K562 (cell line): ENCODE results near the gene MAPT. TPM values are rescaled to one million over a fixed set of nuclear protein-coding genes. Genes with fewer than 3 reads are reported as not detected.

Experiments used
- ATF1 ChIP-seq, 2 experiments: fragments of 450-650 bp in 1 of 2; IDR thresholded peaks; 2 replicates each; pipeline ENCODE4 v1.6.1; 2016; ENCODE audit warnings: missing compliant biosample characterization in 1 of 2, missing genetic modification characterization in 1 of 2
- CHD1 ChIP-seq: fragments of 200-600 bp; sonication (generic); IDR thresholded peaks from one replicate; pipeline ENCODE4 v1.6.1; 2012; ENCODE audit warnings: mild to moderate bottlenecking, moderate library complexity, low read length, inconsistent platforms
- CREM ChIP-seq: IDR thresholded peaks from 2 replicates; pipeline ENCODE4 v1.6.1; 2014; ENCODE audit warnings: antibody characterized with exemption, low read depth
- CUX1 ChIP-seq: fragments of 200-800 bp; sonication (Bioruptor generic); IDR thresholded peaks from 2 replicates; pipeline ENCODE4 v1.6.1; 2016; ENCODE audit warnings: missing genetic modification characterization, missing compliant biosample characterization
- KAT7 ChIP-seq: sonication (generic); formaldehyde crosslinking; IDR thresholded peaks from 2 replicates; pipeline ENCODE4 v1.8.0; 2022; ENCODE audit warnings: missing genetic modification reagents, mild to moderate bottlenecking, borderline replicate concordance
- MCM5 ChIP-seq: fragments of 450-650 bp; IDR thresholded peaks from 2 replicates; pipeline ENCODE4 v1.6.1; 2016; ENCODE audit warnings: low read depth
- NCOR1 ChIP-seq: fragments of 450-650 bp; IDR thresholded peaks from 2 replicates; pipeline ENCODE4 v1.6.1; 2016; ENCODE audit warnings: mild to moderate bottlenecking, moderate library complexity
- NFE2L1 ChIP-seq: fragments of 450-650 bp; IDR thresholded peaks from 2 replicates; pipeline ENCODE4 v1.6.1; 2016; ENCODE audit warnings: missing genetic modification characterization, low read depth, mild to moderate bottlenecking, missing compliant biosample characterization, moderate library complexity, borderline replicate concordance
- RBM25 ChIP-seq: fragments of 200-400 bp; formaldehyde crosslinking; IDR thresholded peaks from 2 replicates; pipeline ENCODE4 v1.6.1; 2018; ENCODE audit warnings: low read length, low read depth, moderate library complexity; ENCODE audit not compliant: severe bottlenecking
- SNIP1 ChIP-seq: fragments of 450-650 bp; IDR thresholded peaks from 2 replicates; pipeline ENCODE4 v1.7.1; 2017; ENCODE audit warnings: low read depth, mild to moderate bottlenecking
- TFE3 ChIP-seq: fragments of 450-650 bp; formaldehyde crosslinking; IDR thresholded peaks from 2 replicates; pipeline ENCODE4 v1.4.0; 2020; ENCODE audit warnings: mild to moderate bottlenecking, mixed read lengths
- ZBTB1 ChIP-seq: sonication (generic); formaldehyde crosslinking; IDR thresholded peaks from 2 replicates; pipeline ENCODE4 v1.8.1; 2023; ENCODE audit warnings: missing genetic modification reagents, low read depth, mild to moderate bottlenecking, borderline replicate concordance
- ZNF165 ChIP-seq: fragments of 250-450 bp; sonication (Bioruptor Pico); IDR thresholded peaks from 2 replicates; pipeline ENCODE4 v1.4.0; 2020; ENCODE audit warnings: borderline replicate concordance
- ZNF217 ChIP-seq: sonication (generic); formaldehyde crosslinking; IDR thresholded peaks from 2 replicates; pipeline ENCODE4 v1.8.0; 2022; ENCODE audit warnings: mild to moderate bottlenecking, missing genetic modification reagents
- ZNF280A ChIP-seq: fragments of 450-650 bp; IDR thresholded peaks from 2 replicates; pipeline ENCODE4 v1.6.1; 2018; ENCODE audit warnings: mild to moderate bottlenecking, low read depth; ENCODE audit not compliant: partially characterized antibody
- ZNF347 ChIP-seq: fragments of 450-650 bp; formaldehyde crosslinking; IDR thresholded peaks from 2 replicates; pipeline ENCODE4 v1.4.0; 2020; ENCODE audit warnings: low read depth, mild to moderate bottlenecking, moderate library complexity
- polyA plus RNA-seq, 8 experiments: library from polyadenylated mRNA; depleted of rRNA in 4 of 8; stranded (reverse) in 5 of 8; unstranded in 3 of 8; fragments of >200 nt; fragmentation: Nextera tagmentation in 2 of 8; fragmentation: Illumina TruSeq in 1 of 8; extraction: Ambion mirVana in 2 of 8; extraction: Trizol in 1 of 8; gene quantifications; 2 replicates each; pipeline versions ENCODE4 v1.2.1 to v1.2.3, GENCODE V29; 2011 to 2014; ENCODE audit warnings: inconsistent platforms in 1 of 8, missing spikeins in 1 of 8
- total RNA-seq, 7 experiments: library from RNA; depleted of rRNA in 6 of 7; stranded (reverse); fragments of >200 nt in 6 of 7; fragmentation: Illumina TruSeq in 2 of 7; extraction: Trizol in 2 of 7; gene quantifications; 2 replicates each; pipeline versions ENCODE4 v1.2.1 to v1.2.3, GENCODE V29; 2011 to 2021; ENCODE audit warnings: low replicate concordance in 1 of 7
- TF ChIP-seq, protein P1 (sequence below), 2 experiments: fragments of 450-650 bp; IDR thresholded peaks; 2 replicates each; pipeline ENCODE4 v1.6.1; 2016
- TF ChIP-seq, protein P2 (sequence below): IDR thresholded peaks from 2 replicates; pipeline ENCODE4 v1.6.1; 2014; ENCODE audit warnings: antibody characterized with exemption

Gene MAPT
- total and polyA plus RNA-seq, 9 of the 15 experiments (the other 6 are each of a cell fraction or from before 2014, with no cell fraction given) = 0.04 to 1.1 (median 0.36) TPM

DNA sequence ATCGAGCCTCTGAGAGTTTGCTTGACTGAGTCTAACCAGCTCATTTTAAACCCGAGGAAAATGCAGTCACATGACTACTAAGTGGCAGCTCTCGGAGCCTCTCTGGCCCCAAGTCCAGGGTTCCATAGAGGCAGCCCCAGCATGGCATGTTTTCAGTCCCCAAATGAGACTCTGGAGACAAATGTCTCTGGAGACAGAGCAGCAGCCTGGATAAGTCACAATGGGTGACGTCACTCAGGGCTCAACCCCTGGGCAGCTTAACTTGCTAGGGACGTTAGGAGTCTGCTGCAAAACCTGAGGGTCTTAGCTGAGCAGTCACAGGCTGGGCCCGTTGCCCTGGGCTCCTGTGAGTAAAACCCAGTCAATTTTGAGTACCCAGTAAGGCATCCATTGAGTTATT, 97.8 kb downstream of the MAPT start (continued):
- TF ChIP-seq, protein P1, sequence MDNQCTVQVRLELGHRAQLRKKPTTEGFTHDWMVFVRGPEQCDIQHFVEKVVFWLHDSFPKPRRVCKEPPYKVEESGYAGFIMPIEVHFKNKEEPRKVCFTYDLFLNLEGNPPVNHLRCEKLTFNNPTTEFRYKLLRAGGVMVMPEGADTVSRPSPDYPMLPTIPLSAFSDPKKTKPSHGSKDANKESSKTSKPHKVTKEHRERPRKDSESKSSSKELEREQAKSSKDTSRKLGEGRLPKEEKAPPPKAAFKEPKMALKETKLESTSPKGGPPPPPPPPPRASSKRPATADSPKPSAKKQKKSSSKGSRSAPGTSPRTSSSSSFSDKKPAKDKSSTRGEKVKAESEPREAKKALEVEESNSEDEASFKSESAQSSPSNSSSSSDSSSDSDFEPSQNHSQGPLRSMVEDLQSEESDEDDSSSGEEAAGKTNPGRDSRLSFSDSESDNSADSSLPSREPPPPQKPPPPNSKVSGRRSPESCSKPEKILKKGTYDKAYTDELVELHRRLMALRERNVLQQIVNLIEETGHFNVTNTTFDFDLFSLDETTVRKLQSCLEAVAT (IDR thresholded peaks at IDR 0.05) = no peak
- TF ChIP-seq CUX1 (CRISPR knock-in tag) = no peak
- TF ChIP-seq ZNF217 (CRISPR knock-in tag) = no peak
- TF ChIP-seq KAT7 (CRISPR knock-in tag) = no peak
- TF ChIP-seq ZNF347 (CRISPR knock-in tag) = no peak
- TF ChIP-seq CHD1 = no peak
- peak; percentile 69 for TF ChIP-seq TFE3 (CRISPR knock-in tag)
- TF ChIP-seq NFE2L1 (tag) = no peak
- no peak for TF ChIP-seq MCM5
- TF ChIP-seq ZNF165 (CRISPR knock-in tag) = no peak
- no peak for TF ChIP-seq SNIP1
- peak; percentile 32; the same call in 1 of the 2 replicates for TF ChIP-seq CREM
- TF ChIP-seq, protein P2, sequence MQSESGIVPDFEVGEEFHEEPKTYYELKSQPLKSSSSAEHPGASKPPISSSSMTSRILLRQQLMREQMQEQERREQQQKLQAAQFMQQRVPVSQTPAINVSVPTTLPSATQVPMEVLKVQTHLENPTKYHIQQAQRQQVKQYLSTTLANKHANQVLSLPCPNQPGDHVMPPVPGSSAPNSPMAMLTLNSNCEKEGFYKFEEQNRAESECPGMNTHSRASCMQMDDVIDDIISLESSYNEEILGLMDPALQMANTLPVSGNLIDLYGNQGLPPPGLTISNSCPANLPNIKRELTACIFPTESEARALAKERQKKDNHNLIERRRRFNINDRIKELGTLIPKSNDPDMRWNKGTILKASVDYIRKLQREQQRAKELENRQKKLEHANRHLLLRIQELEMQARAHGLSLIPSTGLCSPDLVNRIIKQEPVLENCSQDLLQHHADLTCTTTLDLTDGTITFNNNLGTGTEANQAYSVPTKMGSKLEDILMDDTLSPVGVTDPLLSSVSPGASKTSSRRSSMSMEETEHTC = no peak
- TF ChIP-seq ZNF280A = no peak
- no peak for TF ChIP-seq RBM25
- TF ChIP-seq NCOR1 = no peak
- TF ChIP-seq ZBTB1 = no peak
- TF ChIP-seq ATF1 (CRISPR knock-in tag; IDR thresholded peaks at IDR 0.05) = no peak
- TF ChIP-seq ATF1 (tag; IDR thresholded peaks at IDR 0.05) = 0 out of 2 replicates have a peak, but pooled peaks have one; percentile 24
